Measurements from ENCODE around the gene ZNF277.

ZNF277 gene

DNA sequence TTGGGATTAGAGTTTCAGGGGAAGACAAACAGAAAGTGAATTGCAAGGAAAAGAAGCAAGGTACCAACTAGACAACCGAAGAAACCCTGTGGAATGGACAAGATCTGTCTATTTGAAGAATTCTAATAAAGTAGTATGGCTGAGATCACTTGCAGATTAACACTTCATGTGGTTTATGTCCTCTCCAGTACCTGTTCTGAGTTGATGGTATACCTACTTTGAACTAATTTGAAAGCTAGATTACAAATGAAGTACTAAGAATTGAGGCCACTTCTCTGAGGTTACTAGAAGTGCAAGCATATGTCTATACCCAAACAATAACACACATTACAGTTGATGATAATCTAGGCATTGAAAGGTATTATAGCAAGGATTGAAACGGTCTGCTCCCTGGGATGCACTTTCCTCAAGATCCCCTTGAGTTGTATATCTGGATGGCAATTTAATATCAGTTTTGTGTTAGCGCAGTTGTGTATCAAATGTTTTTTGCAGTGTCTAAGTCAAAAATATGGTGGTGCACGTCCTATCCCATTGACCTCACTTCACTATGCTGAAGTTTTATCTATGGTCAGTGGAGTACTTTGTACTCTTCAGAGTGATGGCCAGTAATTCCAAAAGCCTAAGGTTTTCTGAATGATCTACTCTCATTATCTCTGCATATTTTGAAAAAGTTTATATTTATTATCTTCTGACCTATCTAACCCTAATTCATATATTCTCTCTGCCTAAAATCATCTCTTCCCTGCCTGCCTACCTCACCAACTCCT is 25.9 kb downstream of the ZNF277 start:
- TF ChIP-seq, protein P1, sequence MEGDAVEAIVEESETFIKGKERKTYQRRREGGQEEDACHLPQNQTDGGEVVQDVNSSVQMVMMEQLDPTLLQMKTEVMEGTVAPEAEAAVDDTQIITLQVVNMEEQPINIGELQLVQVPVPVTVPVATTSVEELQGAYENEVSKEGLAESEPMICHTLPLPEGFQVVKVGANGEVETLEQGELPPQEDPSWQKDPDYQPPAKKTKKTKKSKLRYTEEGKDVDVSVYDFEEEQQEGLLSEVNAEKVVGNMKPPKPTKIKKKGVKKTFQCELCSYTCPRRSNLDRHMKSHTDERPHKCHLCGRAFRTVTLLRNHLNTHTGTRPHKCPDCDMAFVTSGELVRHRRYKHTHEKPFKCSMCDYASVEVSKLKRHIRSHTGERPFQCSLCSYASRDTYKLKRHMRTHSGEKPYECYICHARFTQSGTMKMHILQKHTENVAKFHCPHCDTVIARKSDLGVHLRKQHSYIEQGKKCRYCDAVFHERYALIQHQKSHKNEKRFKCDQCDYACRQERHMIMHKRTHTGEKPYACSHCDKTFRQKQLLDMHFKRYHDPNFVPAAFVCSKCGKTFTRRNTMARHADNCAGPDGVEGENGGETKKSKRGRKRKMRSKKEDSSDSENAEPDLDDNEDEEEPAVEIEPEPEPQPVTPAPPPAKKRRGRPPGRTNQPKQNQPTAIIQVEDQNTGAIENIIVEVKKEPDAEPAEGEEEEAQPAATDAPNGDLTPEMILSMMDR (IDR thresholded peaks at IDR 0.05; ENCODE audit: insufficient read depth, low read depth, low read length, missing control alignments) = no peak
- no peak for DNase-seq (ENCODE audit: low read depth)
- H3K4me3 ChIP-seq (ENCODE audit: low read depth, low read length) = no peak overlapping the region

DNA sequence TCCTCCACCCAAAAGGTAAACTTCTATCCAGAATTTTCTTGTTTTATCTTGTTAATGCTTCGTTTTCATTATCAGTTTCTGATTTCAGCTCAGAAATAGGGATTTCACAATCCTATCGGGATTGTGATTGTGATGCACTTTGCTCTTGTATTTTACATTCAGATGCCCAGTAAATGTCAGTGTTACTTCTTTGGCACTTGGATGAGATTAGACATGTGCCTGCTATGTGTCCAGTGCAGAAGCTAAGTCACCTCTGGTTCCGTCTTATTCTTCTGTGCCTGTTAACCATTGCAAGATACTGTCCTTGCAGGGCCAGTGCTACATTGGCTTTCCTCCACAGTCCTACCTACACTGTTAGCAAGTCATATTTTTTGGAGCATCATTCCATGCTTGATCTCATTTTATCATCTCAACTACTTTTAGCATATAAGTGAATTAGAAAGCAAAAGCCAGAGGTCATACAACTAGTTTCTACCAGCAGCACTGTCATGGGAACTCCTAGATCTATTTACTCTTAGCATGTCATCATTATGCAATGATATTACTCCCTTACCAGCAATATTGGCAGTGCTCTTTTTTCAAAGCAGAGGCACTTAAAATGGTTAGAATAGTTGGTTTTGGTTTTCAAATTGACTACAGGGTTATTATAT is 26.7 kb downstream of the ZNF277 start:
- DNase-seq (ENCODE audit: low read depth) = no peak
- H3K4me3 ChIP-seq (ENCODE audit: low read depth, low read length) = no peak overlapping the region
- TF ChIP-seq, protein P1 (IDR thresholded peaks at IDR 0.05; ENCODE audit: insufficient read depth, low read depth, low read length, missing control alignments) = no peak

DNA sequence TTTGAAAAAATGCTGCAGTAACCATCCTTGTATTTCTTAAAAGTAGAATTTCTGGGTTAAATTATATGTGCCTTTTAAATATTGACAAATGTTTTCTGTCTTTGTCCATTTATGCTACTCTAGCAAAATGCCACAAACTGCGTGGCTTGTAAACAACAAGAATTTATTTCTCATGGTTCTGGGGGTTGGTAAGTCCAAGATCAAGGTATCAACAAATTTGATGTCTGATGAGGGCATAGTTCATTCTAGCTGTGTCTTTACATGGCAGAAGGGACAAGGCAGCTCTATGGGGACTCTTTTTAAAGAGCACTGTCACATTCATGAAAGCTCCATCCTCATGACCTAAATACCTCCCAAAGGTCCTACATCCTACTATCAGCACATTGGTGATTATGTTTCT is 27.7 kb downstream of the ZNF277 start:
- TF ChIP-seq, protein P1 (IDR thresholded peaks at IDR 0.05; ENCODE audit: insufficient read depth, low read depth, low read length, missing control alignments) = no peak
- no peak for DNase-seq (ENCODE audit: low read depth)
- no peak overlapping the region for H3K4me3 ChIP-seq (ENCODE audit: low read depth, low read length)

DNA sequence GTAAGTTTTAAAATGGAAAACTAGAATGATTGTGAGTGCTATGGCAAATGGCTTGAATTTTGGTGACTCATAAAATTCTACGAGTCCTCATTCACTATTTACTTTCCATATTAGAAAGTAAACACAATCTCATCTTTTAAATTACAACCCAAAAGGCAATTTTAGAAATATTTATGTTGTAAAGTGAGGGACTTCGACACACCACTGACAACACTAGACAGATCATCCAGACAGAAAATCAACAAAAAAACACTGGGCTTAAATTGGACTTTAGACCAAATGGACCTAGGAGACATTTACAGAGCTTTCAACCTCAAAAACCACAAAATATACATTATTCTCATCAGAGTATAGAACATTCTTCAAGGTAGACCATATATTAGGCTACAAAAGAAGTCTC is 30.1 kb downstream of the ZNF277 start:
- H3K4me3 ChIP-seq (ENCODE audit: low read depth, low read length) = no peak overlapping the region
- TF ChIP-seq, protein P1 (IDR thresholded peaks at IDR 0.05; ENCODE audit: insufficient read depth, low read depth, low read length, missing control alignments) = no peak
- DNase-seq (ENCODE audit: low read depth) = no peak

DNA sequence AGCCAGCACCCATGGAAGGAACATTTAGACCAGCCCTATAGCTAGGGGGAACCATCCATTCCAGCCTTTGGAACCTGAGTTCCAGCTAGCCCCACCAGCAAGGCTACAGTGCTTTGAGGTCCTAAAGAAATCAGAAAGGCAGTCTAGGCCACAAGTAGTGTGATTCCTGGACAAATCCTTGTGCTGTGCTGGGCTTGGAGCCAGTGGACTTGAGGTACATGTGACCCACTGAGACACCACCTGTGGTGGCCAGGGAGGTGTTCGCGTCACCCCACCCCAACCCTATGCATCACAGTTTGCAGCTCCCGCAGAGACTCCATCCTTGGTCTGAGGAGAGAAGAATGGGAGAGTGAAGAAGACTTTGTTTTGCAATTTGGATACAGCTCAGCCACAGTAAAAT is 31.8 kb downstream of the ZNF277 start:
- no peak overlapping the region for H3K4me3 ChIP-seq (ENCODE audit: low read depth, low read length)
- TF ChIP-seq, protein P1 (IDR thresholded peaks at IDR 0.05; ENCODE audit: insufficient read depth, low read depth, low read length, missing control alignments) = no peak
- no peak for DNase-seq (ENCODE audit: low read depth)

DNA sequence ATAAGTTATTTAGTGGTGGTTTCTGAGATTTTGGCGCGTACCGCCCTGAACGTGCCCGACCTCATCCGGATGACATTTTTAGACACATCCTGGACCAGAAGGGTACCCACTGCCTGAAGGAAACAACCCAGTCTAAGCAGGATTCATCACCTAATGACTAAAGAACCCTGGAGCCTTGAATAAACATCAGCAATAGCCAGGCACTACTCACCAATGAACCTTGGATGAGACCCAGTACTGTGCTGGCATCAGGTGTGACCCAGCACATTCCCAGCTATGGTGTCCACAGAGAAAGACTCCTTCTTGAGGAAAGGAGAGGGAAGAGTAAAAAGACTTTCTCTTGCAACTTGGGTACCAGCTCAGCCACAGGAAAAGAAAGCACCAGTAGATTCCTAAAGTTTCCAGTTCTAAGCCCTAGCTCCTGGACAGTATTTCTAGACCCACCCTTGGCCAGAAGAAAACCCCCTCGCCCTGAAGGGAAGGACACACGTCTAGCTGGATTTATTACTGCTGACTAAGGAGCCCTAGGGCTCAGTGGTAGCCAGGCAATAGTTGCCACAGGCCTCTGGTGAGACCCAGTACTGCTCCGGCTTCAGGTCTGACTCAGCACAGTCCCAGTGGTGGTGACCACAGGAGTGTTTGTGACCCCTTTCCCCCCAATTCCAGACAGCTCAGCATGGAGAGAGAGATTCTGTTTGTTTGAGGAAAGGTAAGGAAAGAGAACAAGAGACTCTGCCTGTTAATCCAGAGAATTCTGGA is 32.5 kb downstream of the ZNF277 start:
- TF ChIP-seq, protein P1 (IDR thresholded peaks at IDR 0.05; ENCODE audit: insufficient read depth, low read depth, low read length, missing control alignments) = no peak
- no peak for DNase-seq (ENCODE audit: low read depth)
- H3K4me3 ChIP-seq (ENCODE audit: low read depth, low read length) = no peak overlapping the region
